HepG2 (cell line): Measurements from ENCODE around the gene FKBP5. TPM values are rescaled to one million over a fixed set of nuclear protein-coding genes. Genes with fewer than 3 reads are reported as not detected.

Experiments
- polyA plus RNA-seq, 8 experiments: library from polyadenylated mRNA; depleted of rRNA in 3 of 8; stranded (reverse) in 7 of 8; unstranded in 1 of 8; fragments of >200 nt; fragmentation: Illumina TruSeq in 4 of 8; extraction: Trizol in 4 of 8; gene quantifications; 2 replicates each; pipeline versions ENCODE4 v1.2.1 to v1.2.3, GENCODE V29; 2011 to 2016; ENCODE audit warnings: low read depth in 4 of 8, missing spikeins in 1 of 8, mixed read lengths in 1 of 8; ENCODE audit not compliant: insufficient read depth in 1 of 8
- total RNA-seq, 5 experiments: library from RNA; depleted of rRNA; stranded (reverse); fragments of >200 nt; fragmentation: Illumina TruSeq; extraction: Trizol; gene quantifications; 2 replicates each; pipeline ENCODE4 v1.2.3, GENCODE V29; 2016; ENCODE audit warnings: low read depth in 1 of 5
- TF ChIP-seq, protein P1 (sequence below), 2 experiments: fragments of 450-650 bp in 1 of 2; sonication (generic) in 1 of 2; formaldehyde crosslinking in 1 of 2; IDR thresholded peaks; 2 replicates each; pipeline versions ENCODE4 v1.6.1 to v1.8.0; 2016 to 2022; ENCODE audit warnings: antibody characterized with exemption in 1 of 2, mild to moderate bottlenecking in 1 of 2, missing genetic modification reagents in 1 of 2

Gene FKBP5
- total and polyA plus RNA-seq, 2 of the 13 experiments (the other 11 are each of a cell fraction or from before 2014, with no cell fraction given) = 8.0 to 17.4 TPM

DNA sequence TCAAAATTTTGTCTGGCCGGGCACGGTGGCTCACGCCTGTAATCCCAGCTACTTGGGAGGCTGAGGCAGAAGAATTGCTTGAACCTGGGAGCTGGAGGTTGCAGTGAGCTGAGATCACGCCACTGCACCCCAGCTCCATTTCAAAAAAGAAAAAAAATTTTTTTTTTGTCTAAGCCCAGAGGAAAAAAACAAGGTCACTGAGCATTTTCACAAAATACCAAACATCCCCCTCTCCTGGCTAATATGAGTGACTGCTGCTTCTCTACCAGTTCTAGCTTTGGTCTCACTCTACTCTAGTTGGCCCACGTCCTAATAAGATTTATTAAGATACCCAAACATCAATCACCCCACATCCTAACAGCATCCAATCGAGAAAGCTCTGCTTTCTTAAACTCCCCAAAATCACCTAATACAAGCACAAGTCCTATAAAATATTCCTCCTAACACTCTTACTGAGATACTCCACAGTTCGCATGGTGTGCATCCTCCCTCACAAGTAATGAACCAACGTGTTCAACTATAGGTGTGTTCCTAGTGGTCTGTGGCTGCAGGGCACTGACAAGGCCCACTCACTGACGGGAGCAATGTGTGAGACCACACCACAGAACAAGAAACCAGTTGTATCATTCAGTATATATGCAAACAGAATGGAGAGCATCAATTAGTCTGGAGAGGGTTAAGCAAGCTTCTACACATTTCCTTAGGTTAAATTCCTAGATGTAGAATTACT, 64.2 kb downstream of the FKBP5 start (continued):
- TF ChIP-seq, protein P1, sequence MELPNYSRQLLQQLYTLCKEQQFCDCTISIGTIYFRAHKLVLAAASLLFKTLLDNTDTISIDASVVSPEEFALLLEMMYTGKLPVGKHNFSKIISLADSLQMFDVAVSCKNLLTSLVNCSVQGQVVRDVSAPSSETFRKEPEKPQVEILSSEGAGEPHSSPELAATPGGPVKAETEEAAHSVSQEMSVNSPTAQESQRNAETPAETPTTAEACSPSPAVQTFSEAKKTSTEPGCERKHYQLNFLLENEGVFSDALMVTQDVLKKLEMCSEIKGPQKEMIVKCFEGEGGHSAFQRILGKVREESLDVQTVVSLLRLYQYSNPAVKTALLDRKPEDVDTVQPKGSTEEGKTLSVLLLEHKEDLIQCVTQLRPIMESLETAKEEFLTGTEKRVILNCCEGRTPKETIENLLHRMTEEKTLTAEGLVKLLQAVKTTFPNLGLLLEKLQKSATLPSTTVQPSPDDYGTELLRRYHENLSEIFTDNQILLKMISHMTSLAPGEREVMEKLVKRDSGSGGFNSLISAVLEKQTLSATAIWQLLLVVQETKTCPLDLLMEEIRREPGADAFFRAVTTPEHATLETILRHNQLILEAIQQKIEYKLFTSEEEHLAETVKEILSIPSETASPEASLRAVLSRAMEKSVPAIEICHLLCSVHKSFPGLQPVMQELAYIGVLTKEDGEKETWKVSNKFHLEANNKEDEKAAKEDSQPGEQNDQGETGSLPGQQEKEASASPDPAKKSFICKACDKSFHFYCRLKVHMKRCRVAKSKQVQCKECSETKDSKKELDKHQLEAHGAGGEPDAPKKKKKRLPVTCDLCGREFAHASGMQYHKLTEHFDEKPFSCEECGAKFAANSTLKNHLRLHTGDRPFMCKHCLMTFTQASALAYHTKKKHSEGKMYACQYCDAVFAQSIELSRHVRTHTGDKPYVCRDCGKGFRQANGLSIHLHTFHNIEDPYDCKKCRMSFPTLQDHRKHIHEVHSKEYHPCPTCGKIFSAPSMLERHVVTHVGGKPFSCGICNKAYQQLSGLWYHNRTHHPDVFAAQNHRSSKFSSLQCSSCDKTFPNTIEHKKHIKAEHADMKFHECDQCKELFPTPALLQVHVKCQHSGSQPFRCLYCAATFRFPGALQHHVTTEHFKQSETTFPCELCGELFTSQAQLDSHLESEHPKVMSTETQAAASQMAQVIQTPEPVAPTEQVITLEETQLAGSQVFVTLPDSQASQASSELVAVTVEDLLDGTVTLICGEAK (IDR thresholded peaks at IDR 0.05) = no peak
- TF ChIP-seq, protein P1 (CRISPR knock-in tag; IDR thresholded peaks at IDR 0.05) = no peak
- TF ChIP-seq, all 625 proteins: peak for 7
